ENCODE data around the gene SYT3. TPM values are rescaled to one million over a fixed set of nuclear protein-coding genes. Genes with fewer than 3 reads are reported as not detected.

Gene SYT3
- total RNA-seq, 1 experiment from 2014 or later = 0.18 TPM

DNA sequence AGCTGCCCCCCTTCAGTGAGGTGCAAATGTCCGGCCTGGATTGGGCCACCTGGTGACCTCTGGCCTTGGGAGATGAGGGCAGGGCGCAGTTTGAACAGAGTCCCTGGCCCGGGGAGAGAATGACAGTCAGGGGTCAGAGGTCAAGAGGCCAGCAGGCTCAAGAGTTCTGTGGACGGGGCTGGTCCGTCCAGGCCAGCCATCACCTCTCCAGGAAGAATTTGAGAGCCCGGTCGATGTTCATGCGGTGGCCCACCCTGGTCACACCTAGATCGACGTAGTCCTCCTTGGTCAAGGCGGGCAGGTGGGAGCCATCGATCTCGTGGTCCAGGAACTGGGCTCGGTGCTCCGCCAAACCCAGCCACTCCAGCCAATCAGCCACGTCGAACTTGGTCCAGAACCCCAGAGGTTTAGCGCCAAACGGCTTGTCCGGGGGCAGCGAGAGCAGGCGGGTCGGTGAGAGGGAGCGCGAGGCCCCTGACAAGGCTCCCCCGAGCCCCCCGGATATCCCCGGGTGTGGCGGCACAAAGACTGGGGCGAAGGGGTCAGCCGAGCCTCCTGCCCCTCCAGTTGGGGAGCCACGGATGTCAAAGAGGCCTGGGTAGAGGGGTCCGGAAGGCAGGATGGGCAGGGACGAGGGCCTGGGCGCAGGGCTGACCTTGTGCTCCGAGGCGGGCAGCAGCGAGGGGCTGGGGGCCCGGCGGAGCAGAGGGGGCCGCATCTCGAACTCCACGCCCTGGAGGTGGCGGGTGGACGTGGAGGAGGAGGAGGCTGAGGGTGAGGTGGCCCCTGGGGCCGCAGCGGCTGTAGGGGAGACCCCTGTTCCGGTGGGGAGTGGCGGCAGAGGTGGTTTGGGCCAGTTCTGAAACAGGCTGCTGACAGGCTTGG is 22.3 kb upstream of the SYT3 start:
- Histone ChIP-seq H4K20me1 (ENCODE audit: low read length) (no peaks in the 10 kb centered on the region), H3K9ac (ENCODE audit: low read length) (no peak overlapping the region), H3K4me3 (ENCODE audit: low read length) (no peak overlapping the region), H3F3A (ENCODE audit: low read length, unreplicated experiment) (no peaks in the 10 kb centered on the region), H3K9me2 (replicated peaks; ENCODE audit: low read length) (no peaks in the 10 kb centered on the region), H3K27ac (ENCODE audit: low read length) (no peak overlapping the region), H3K27me3 (ENCODE audit: low read length) (peaks cover 3% of the 10 kb centered on the region), H2AFZ (ENCODE audit: low read length) (no peak overlapping the region), H3K4me1 (ENCODE audit: insufficient read depth, low read length) (peaks cover 12% of the 10 kb centered on the region), H3K36me3 (ENCODE audit: low read depth, low read length) (no peaks in the 10 kb centered on the region), H3K4me2 (ENCODE audit: low read length) (no peak overlapping the region), H3K9me3 (ENCODE audit: low read length) (no peaks in the 10 kb centered on the region), H3K79me2 (ENCODE audit: low read length) (no peaks in the 10 kb centered on the region)
- DNase-seq (no peak), ATAC-seq (no peak)
- intact Hi-C loops (cut with micrococcal nuclease) = no loop called here
- CTCF ChIA-PET = no interaction called here
- no TSS peak for BruUV-seq (replicated peaks)
- POLR2A ChIA-PET (ENCODE audit: unreplicated experiment) = no interaction called here
- TF ChIP-seq, protein P1, sequence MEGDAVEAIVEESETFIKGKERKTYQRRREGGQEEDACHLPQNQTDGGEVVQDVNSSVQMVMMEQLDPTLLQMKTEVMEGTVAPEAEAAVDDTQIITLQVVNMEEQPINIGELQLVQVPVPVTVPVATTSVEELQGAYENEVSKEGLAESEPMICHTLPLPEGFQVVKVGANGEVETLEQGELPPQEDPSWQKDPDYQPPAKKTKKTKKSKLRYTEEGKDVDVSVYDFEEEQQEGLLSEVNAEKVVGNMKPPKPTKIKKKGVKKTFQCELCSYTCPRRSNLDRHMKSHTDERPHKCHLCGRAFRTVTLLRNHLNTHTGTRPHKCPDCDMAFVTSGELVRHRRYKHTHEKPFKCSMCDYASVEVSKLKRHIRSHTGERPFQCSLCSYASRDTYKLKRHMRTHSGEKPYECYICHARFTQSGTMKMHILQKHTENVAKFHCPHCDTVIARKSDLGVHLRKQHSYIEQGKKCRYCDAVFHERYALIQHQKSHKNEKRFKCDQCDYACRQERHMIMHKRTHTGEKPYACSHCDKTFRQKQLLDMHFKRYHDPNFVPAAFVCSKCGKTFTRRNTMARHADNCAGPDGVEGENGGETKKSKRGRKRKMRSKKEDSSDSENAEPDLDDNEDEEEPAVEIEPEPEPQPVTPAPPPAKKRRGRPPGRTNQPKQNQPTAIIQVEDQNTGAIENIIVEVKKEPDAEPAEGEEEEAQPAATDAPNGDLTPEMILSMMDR (conservative IDR thresholded peaks at IDR 0.05; ENCODE audit: low read depth, low read length) = no peak
- TF ChIP-seq EZH2phosphoT487 (IDR thresholded peaks at IDR 0.05; ENCODE audit: borderline replicate concordance, low read length) (no peak), EZH2 (IDR thresholded peaks at IDR 0.05; ENCODE audit: low read length, unreplicated experiment) (no peak)

DNA sequence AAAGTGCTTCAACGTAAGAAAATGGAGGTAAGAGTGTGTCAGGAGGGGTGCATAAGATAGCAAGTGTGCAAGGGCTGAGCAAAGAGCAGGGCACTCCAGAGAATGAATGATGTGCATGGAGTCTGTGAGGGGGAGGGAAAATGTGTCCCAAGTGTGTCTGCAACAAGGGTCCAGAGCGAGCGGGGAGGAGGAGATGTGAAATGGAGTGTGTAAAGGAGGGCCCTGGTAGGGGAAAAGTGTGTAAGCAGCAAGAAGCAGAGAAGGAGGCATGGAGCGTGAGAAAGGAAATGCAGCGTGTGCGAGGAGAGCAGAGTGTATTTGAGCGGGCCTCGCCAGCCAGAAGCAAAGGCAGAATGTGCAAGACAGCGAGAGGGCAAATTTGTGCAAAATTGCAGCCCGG is 21.3 kb upstream of the SYT3 start:
- no peaks in the 10 kb centered on the region for H3K27me3 ChIP-seq (ENCODE audit: low read length)
- TF ChIP-seq EZH2 (IDR thresholded peaks at IDR 0.05; ENCODE audit: low read length, unreplicated experiment) = no peak
- TF ChIP-seq, protein P1 (conservative IDR thresholded peaks at IDR 0.05; ENCODE audit: low read depth, low read length) = no peak
- TF ChIP-seq EZH2phosphoT487 (IDR thresholded peaks at IDR 0.05; ENCODE audit: borderline replicate concordance, low read length) = no peak
- no peaks in the 10 kb centered on the region for H3K9me3 ChIP-seq (ENCODE audit: low read length)
- no peaks in the 10 kb centered on the region for H3K36me3 ChIP-seq (ENCODE audit: low read depth, low read length)
- ChIA-PET CTCF (no interaction called here), POLR2A (ENCODE audit: unreplicated experiment) (no interaction called here)
- H3K4me2 ChIP-seq (ENCODE audit: low read length) = no peak overlapping the region
- H3F3A ChIP-seq (ENCODE audit: low read length, unreplicated experiment) = no peaks in the 10 kb centered on the region
- H4K20me1 ChIP-seq (ENCODE audit: low read length) = no peaks in the 10 kb centered on the region
- no TSS peak for BruUV-seq (replicated peaks)
- H3K79me2 ChIP-seq (ENCODE audit: low read length) = no peaks in the 10 kb centered on the region
- H2AFZ ChIP-seq (ENCODE audit: low read length) = no peak overlapping the region
- no peaks in the 10 kb centered on the region for H3K9me2 ChIP-seq (replicated peaks; ENCODE audit: low read length)
- no peak for ATAC-seq
- DNase-seq = no peak
- H3K4me3 ChIP-seq (ENCODE audit: low read length) = no peak overlapping the region
- peaks cover 12% of the 10 kb centered on the region for H3K4me1 ChIP-seq (ENCODE audit: insufficient read depth, low read length)
- H3K9ac ChIP-seq (ENCODE audit: low read length) = no peak overlapping the region
- intact Hi-C loops (cut with micrococcal nuclease) = no loop called here
- H3K27ac ChIP-seq (ENCODE audit: low read length) = no peak overlapping the region

DNA sequence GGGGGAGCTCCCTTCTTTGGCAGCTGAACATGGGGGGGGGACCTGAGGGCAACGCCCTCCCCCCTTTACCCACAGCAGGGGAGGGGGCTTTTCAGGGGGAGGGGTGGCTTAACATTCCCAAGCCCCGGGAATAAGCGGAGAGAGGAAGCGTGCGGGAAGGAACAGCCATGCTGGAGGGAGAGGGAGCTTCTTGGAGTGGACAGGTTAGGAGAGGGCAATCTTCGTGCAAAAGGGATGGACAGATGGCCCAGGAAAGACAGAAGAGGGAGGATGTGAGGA is 20.3 kb upstream of the SYT3 start:
- Histone ChIP-seq H3F3A (ENCODE audit: low read length, unreplicated experiment) (no peaks in the 10 kb centered on the region), H3K27me3 (ENCODE audit: low read length) (peaks cover 1% of the 10 kb centered on the region; the same call in 1 of the 2 replicates)

More for the DNA sequence above, 20.3 kb upstream of the SYT3 start:
- intact Hi-C loops (cut with micrococcal nuclease) = no loop called here
- Histone ChIP-seq H3K4me2 (ENCODE audit: low read length) (no peak overlapping the region), H3K9me2 (replicated peaks; ENCODE audit: low read length) (no peaks in the 10 kb centered on the region), H3K4me1 (ENCODE audit: insufficient read depth, low read length) (peaks cover 12% of the 10 kb centered on the region), H4K20me1 (ENCODE audit: low read length) (no peaks in the 10 kb centered on the region), H3K79me2 (ENCODE audit: low read length) (no peaks in the 10 kb centered on the region), H2AFZ (ENCODE audit: low read length) (no peak overlapping the region), H3K27ac (ENCODE audit: low read length) (no peak overlapping the region), H3K36me3 (ENCODE audit: low read depth, low read length) (no peaks in the 10 kb centered on the region), H3K9me3 (ENCODE audit: low read length) (no peaks in the 10 kb centered on the region), H3K4me3 (ENCODE audit: low read length) (no peak overlapping the region), H3K9ac (ENCODE audit: low read length) (no peak overlapping the region)
- ATAC-seq (no peak), DNase-seq (no peak)
- CTCF ChIA-PET = no interaction called here
- no TSS peak for BruUV-seq (replicated peaks)
- TF ChIP-seq EZH2phosphoT487 (IDR thresholded peaks at IDR 0.05; ENCODE audit: borderline replicate concordance, low read length) (no peak), EZH2 (IDR thresholded peaks at IDR 0.05; ENCODE audit: low read length, unreplicated experiment) (no peak)
- TF ChIP-seq, protein P1 (conservative IDR thresholded peaks at IDR 0.05; ENCODE audit: low read depth, low read length) = no peak
- POLR2A ChIA-PET (ENCODE audit: unreplicated experiment) = no interaction called here
